ENCODE results near the gene DNM3.

DNA sequence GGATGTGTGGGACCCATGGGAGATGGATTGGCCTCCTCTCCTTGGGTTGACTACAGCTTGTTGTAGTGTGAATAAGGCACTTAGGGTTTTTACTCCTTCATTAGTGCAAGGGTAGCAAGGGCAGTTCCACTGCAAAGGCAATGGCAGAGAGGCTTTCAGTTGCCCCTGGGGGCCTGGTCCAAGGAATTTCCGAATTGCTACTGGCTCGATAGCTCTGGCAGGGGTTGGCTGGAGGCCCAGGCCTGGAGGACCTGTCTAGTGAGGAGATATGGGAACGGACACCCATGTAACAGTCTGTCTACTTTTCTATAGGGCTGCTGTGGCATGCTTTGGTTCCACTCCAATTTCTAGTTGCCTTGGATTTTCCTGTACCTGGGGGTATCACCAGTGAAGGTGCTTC, 360.3 kb downstream of the DNM3 start:
- TF ChIP-seq, protein P1, sequence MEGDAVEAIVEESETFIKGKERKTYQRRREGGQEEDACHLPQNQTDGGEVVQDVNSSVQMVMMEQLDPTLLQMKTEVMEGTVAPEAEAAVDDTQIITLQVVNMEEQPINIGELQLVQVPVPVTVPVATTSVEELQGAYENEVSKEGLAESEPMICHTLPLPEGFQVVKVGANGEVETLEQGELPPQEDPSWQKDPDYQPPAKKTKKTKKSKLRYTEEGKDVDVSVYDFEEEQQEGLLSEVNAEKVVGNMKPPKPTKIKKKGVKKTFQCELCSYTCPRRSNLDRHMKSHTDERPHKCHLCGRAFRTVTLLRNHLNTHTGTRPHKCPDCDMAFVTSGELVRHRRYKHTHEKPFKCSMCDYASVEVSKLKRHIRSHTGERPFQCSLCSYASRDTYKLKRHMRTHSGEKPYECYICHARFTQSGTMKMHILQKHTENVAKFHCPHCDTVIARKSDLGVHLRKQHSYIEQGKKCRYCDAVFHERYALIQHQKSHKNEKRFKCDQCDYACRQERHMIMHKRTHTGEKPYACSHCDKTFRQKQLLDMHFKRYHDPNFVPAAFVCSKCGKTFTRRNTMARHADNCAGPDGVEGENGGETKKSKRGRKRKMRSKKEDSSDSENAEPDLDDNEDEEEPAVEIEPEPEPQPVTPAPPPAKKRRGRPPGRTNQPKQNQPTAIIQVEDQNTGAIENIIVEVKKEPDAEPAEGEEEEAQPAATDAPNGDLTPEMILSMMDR (conservative IDR thresholded peaks at IDR 0.05; ENCODE audit: low read depth in 2 of 2), result no peak
- TF ChIP-seq JUNB (IDR thresholded peaks at IDR 0.05; ENCODE audit: unreplicated experiment) (no peak), CREB1 (CRISPR knock-in tag; IDR thresholded peaks at IDR 0.05; ENCODE audit: low read depth) (no peak), EZH2 (IDR thresholded peaks at IDR 0.05; ENCODE audit: low read depth, unreplicated experiment) (no peak), POLR2AphosphoS5 (IDR thresholded peaks at IDR 0.05; ENCODE audit: low read depth) (no peak), STAT1 (IDR thresholded peaks at IDR 0.05; ENCODE audit: unreplicated experiment) (no peak), EZH2phosphoT487 (IDR thresholded peaks at IDR 0.05; ENCODE audit: unreplicated experiment) (no peak), ZNF114 (CRISPR knock-in tag; IDR thresholded peaks at IDR 0.05) (no peak), NANOG (IDR thresholded peaks at IDR 0.05; ENCODE audit: borderline replicate concordance) (no peak), ZNF331 (CRISPR knock-in tag; IDR thresholded peaks at IDR 0.05; ENCODE audit: low read depth) (no peak)
- TF ChIP-seq, protein P2, sequence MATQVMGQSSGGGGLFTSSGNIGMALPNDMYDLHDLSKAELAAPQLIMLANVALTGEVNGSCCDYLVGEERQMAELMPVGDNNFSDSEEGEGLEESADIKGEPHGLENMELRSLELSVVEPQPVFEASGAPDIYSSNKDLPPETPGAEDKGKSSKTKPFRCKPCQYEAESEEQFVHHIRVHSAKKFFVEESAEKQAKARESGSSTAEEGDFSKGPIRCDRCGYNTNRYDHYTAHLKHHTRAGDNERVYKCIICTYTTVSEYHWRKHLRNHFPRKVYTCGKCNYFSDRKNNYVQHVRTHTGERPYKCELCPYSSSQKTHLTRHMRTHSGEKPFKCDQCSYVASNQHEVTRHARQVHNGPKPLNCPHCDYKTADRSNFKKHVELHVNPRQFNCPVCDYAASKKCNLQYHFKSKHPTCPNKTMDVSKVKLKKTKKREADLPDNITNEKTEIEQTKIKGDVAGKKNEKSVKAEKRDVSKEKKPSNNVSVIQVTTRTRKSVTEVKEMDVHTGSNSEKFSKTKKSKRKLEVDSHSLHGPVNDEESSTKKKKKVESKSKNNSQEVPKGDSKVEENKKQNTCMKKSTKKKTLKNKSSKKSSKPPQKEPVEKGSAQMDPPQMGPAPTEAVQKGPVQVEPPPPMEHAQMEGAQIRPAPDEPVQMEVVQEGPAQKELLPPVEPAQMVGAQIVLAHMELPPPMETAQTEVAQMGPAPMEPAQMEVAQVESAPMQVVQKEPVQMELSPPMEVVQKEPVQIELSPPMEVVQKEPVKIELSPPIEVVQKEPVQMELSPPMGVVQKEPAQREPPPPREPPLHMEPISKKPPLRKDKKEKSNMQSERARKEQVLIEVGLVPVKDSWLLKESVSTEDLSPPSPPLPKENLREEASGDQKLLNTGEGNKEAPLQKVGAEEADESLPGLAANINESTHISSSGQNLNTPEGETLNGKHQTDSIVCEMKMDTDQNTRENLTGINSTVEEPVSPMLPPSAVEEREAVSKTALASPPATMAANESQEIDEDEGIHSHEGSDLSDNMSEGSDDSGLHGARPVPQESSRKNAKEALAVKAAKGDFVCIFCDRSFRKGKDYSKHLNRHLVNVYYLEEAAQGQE (IDR thresholded peaks at IDR 0.05; ENCODE audit: unreplicated experiment), result no peak
- TF ChIP-seq, protein P3, sequence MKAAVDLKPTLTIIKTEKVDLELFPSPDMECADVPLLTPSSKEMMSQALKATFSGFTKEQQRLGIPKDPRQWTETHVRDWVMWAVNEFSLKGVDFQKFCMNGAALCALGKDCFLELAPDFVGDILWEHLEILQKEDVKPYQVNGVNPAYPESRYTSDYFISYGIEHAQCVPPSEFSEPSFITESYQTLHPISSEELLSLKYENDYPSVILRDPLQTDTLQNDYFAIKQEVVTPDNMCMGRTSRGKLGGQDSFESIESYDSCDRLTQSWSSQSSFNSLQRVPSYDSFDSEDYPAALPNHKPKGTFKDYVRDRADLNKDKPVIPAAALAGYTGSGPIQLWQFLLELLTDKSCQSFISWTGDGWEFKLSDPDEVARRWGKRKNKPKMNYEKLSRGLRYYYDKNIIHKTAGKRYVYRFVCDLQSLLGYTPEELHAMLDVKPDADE (IDR thresholded peaks at IDR 0.05), result no peak
- TF ChIP-seq, protein P4, sequence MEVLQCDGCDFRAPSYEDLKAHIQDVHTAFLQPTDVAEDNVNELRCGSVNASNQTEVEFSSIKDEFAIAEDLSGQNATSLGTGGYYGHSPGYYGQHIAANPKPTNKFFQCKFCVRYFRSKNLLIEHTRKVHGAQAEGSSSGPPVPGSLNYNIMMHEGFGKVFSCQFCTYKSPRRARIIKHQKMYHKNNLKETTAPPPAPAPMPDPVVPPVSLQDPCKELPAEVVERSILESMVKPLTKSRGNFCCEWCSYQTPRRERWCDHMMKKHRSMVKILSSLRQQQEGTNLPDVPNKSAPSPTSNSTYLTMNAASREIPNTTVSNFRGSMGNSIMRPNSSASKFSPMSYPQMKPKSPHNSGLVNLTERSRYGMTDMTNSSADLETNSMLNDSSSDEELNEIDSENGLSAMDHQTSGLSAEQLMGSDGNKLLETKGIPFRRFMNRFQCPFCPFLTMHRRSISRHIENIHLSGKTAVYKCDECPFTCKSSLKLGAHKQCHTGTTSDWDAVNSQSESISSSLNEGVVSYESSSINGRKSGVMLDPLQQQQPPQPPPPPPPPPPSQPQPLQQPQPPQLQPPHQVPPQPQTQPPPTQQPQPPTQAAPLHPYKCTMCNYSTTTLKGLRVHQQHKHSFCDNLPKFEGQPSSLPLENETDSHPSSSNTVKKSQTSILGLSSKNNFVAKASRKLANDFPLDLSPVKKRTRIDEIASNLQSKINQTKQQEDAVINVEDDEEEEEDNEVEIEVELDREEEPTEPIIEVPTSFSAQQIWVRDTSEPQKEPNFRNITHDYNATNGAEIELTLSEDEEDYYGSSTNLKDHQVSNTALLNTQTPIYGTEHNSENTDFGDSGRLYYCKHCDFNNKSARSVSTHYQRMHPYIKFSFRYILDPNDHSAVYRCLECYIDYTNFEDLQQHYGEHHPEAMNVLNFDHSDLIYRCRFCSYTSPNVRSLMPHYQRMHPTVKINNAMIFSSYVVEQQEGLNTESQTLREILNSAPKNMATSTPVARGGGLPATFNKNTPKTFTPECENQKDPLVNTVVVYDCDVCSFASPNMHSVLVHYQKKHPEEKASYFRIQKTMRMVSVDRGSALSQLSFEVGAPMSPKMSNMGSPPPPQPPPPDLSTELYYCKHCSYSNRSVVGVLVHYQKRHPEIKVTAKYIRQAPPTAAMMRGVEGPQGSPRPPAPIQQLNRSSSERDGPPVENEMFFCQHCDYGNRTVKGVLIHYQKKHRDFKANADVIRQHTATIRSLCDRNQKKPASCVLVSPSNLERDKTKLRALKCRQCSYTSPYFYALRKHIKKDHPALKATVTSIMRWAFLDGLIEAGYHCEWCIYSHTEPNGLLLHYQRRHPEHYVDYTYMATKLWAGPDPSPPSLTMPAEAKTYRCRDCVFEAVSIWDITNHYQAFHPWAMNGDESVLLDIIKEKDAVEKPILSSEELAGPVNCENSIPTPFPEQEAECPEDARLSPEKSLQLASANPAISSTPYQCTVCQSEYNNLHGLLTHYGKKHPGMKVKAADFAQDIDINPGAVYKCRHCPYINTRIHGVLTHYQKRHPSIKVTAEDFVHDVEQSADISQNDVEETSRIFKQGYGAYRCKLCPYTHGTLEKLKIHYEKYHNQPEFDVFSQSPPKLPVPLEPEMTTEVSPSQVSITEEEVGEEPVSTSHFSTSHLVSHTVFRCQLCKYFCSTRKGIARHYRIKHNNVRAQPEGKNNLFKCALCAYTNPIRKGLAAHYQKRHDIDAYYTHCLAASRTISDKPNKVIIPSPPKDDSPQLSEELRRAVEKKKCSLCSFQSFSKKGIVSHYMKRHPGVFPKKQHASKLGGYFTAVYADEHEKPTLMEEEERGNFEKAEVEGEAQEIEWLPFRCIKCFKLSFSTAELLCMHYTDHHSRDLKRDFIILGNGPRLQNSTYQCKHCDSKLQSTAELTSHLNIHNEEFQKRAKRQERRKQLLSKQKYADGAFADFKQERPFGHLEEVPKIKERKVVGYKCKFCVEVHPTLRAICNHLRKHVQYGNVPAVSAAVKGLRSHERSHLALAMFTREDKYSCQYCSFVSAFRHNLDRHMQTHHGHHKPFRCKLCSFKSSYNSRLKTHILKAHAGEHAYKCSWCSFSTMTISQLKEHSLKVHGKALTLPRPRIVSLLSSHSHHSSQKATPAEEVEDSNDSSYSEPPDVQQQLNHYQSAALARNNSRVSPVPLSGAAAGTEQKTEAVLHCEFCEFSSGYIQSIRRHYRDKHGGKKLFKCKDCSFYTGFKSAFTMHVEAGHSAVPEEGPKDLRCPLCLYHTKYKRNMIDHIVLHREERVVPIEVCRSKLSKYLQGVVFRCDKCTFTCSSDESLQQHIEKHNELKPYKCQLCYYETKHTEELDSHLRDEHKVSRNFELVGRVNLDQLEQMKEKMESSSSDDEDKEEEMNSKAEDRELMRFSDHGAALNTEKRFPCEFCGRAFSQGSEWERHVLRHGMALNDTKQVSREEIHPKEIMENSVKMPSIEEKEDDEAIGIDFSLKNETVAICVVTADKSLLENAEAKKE (CRISPR knock-in tag; IDR thresholded peaks at IDR 0.05), result no peak
